HG02623 (cell line): Measurements from ENCODE around the gene RTEL1.

Source experiments
- ATAC-seq: cut with Tn5 transposase; IDR thresholded peaks from one replicate; pipeline ENCODE4 v1.9.1; 2021; ENCODE audit warnings: moderate library complexity; ENCODE audit not compliant: unreplicated experiment

Gene RTEL1

DNA sequence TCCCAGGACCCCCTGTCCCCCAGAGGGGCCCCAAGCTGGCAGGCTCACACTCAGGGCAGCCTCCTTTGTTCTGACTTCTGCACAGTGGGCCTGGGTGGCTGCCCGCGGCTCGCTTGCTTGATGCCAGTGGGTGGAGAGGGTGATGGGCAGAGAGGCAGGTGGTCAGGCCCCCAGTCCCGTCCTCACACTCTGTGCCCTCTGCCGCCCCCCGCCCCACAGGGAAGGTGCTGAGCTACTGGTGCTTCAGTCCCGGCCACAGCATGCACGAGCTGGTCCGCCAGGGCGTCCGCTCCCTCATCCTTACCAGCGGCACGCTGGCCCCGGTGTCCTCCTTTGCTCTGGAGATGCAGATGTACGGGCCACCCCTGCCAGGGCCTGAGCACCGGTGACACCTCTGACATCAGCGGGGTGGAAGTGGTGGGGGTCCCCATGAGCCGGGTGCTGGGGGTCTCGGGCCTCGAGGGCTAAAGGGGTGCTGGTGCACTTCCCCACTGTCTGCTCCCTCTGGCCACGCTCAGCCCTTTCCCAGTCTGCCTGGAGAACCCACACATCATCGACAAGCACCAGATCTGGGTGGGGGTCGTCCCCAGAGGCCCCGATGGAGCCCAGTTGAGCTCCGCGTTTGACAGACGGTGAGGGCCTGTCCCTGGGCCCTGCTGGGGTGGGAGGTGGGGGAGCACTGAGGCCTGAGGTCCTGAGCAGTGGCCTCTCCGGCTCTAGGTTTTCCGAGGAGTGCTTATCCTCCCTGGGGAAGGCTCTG, 29.5 kb downstream of the RTEL1 start:
- no peak for ATAC-seq

DNA sequence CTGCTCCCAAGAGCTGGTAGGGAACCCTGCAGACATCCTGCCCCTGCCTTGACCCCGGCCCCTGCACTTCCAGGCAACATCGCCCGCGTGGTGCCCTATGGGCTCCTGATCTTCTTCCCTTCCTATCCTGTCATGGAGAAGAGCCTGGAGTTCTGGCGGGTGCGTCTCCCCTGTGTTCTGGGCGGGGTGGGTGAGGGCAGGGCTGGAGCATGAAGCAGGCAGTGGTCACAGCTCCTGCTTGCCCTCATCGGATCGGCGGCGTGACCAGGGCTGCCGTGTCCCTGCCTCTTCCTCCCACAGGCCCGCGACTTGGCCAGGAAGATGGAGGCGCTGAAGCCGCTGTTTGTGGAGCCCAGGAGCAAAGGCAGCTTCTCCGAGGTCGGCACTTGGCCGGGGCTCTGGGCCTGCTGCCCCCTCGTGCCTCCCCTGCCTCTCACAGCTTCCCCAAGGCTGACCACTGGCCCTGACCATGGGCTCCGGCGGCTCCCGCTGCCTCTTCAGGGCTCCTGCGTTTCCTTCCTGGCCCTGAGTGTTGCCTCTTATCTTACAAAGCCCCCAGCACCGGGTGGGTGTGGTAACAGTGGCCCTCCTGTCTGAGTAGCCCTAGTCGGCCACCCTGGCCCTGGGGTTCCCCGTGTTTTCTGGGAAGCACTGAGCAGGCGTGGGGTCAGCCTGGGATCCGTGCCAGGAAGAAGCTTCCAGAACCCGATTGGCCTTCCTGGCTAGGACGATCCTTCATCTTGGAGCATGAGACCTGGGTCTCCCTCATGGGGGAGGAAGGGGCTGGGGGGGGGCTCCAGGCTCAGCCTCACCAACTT, 30.3 kb downstream of the RTEL1 start:
- ATAC-seq = no peak

- no peak for ATAC-seq
These were observed 31.2 kb downstream of the RTEL1 start for GRCh38 chr20:63689046-63690002.

- ATAC-seq = no peak
These were observed 32.1 kb downstream of the RTEL1 start for GRCh38 chr20:63690003-63690897.

GRCh38 chr20:63690898-63691710, 33.0 kb downstream of the RTEL1 start:
- no peak for ATAC-seq

GRCh38 chr20:63691711-63692435, 33.8 kb downstream of the RTEL1 start:
- no peak for ATAC-seq

DNA sequence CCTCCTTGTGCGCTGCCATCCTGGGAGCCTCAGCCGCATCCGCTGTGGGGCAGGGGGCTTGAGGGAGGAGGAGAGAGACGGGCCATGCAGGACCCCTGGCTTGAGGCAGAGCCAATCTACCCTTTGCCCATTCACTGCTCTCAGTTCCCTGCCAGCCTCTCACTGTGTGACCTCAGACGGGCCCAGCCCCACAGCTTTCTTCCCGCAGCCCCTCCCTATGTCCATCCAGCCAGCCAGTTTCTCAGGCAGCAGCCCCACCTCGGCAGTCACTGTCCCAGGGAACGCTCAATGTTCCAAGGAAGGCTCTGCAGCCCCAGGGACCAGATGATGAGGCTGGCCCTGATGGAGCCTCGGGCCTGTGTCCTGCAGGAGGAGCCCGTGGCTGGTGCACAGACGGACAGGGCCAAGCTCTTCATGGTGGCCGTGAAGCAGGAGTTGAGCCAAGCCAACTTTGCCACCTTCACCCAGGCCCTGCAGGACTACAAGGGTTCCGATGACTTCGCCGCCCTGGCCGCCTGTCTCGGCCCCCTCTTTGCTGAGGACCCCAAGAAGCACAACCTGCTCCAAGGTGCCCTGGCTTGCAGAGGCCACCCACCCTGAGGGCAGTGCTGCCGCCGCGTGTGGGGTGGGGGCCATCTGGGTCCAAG, 34.4 kb downstream of the RTEL1 start:
- ATAC-seq = no peak

GRCh38 chr20:63693083-63693732, 35.1 kb downstream of the RTEL1 start:
- no peak for ATAC-seq

GRCh38 chr20:63693733-63694583, 35.8 kb downstream of the RTEL1 start:
- ATAC-seq = no peak

DNA sequence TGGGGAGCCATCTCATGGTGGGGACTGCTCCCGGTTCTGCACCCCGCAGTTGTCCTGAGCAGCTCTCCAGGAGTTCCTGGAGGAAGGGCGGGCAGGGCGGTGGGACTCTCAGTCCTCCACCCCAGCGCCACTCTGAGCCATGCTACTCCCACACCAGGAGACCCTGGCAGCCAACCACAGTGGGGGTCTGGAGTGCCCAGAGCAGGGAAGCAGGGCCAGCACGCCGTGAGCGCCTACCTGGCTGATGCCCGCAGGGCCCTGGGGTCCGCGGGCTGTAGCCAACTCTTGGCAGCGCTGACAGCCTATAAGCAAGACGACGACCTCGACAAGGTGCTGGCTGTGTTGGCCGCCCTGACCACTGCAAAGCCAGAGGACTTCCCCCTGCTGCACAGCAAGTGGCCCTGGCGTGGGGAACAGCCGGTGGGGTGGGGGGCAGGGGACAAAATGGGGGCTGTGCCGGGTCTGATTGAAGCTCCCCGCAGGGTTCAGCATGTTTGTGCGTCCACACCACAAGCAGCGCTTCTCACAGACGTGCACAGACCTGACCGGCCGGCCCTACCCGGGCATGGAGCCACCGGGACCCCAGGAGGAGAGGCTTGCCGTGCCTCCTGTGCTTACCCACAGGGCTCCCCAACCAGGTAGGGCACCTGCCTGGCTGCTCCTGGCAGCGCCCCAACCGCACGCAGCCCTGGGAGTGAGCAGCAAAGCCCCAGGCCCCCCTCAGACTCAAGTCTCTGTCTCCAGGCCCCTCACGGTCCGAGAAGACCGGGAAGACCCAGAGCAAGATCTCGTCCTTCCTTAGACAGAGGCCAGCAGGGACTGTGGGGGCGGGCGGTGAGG, 36.7 kb downstream of the RTEL1 start:
- ATAC-seq = no peak

- ATAC-seq = no peak
These were observed 37.6 kb downstream of the RTEL1 start for GRCh38 chr20:63695424-63696305.

DNA sequence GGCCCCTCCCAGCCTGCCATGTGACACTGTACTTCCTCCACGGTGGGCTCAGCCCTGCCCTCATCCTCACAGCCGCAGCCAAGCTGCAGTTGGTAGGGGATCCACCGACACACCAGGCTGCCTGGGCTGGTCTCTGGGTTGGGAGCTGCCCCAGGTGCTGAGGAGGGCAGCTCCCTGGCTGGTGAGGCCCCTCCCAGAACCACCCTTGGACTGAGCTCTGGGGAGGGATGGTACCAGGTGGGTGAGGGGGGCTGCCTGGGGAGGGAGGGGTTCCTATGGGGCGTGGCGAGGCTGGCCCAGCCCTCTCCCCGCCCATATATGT, 38.2 kb downstream of the RTEL1 start:
- ATAC-seq = no peak

- ATAC-seq = no peak
These were observed 38.7 kb downstream of the RTEL1 start, which contains the start of gene TNFRSF6B for GRCh38 chr20:63696628-63697356. TNFRSF6B (plus strand) TSS chr20:63696652; CDS start chr20:63696768, 116 bp downstream.

DNA sequence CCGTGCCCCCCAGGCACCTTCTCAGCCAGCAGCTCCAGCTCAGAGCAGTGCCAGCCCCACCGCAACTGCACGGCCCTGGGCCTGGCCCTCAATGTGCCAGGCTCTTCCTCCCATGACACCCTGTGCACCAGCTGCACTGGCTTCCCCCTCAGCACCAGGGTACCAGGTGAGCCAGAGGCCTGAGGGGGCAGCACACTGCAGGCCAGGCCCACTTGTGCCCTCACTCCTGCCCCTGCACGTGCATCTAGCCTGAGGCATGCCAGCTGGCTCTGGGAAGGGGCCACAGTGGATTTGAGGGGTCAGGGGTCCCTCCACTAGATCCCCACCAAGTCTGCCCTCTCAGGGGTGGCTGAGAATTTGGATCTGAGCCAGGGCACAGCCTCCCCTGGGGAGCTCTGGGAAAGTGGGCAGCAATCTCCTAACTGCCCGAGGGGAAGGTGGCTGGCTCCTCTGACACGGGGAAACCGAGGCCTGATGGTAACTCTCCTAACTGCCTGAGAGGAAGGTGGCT, 39.3 kb downstream of the RTEL1 start:
- no peak for ATAC-seq
